GM12892 (cell line): ENCODE data around the gene COL26A1.
"Not testable (repeated sequence)": the region's sequence is repeated elsewhere in the genome, so short reads cannot be mapped to it uniquely, and the experiment has no call there.

Source experiments
- POLR2A ChIP-seq: IDR thresholded peaks from 2 replicates; pipeline ENCODE4 v1.6.1; 2011; ENCODE audit warnings: low read depth, low read length, control low read depth
- POLR2AphosphoS5 ChIP-seq: IDR thresholded peaks from 2 replicates; pipeline ENCODE4 v1.6.1; 2011; ENCODE audit warnings: low read depth, low read length, control low read depth

GRCh38 chr7:101491442-101491841, 128.8 kb downstream of the COL26A1 start:
- not testable (repeated sequence) for TF ChIP-seq POLR2A, POLR2AphosphoS5
